H1 (cell line): ENCODE data around the gene HEATR9. TPM values are rescaled to one million over a fixed set of nuclear protein-coding genes. Genes with fewer than 3 reads are reported as not detected.

Experiments used
- CTCF ChIA-PET: fragments of 300-600 bp; sonication (Branson Sonifier 250); formaldehyde crosslinking; loops from one replicate; lab custom pipeline; 2021; ENCODE audit not compliant: partially characterized antibody; lab: Charles Lee
- POLR2A ChIA-PET: fragments of 300-600 bp; sonication (Branson Sonifier 250); formaldehyde crosslinking; loops from one replicate; lab custom pipeline; 2021; ENCODE audit warnings: inconsistent platforms; ENCODE audit not compliant: partially characterized antibody; lab: Charles Lee
- DNase-seq, 2 experiments: peaks; one replicate each; pipeline versions ENCODE4 v3.0.0 to v3.0.0-alpha.2; 2010 to 2022; ENCODE audit warnings: low spot score in 2 of 2, low read depth in 1 of 2, mixed read lengths in 1 of 2
- FAIRE-seq: peaks from 2 replicates; lab custom pipeline; 2011; peaks lifted over from hg19 to GRCh38; lab: Jason Lieb, UNC
- H2AFZ ChIP-seq: 2 replicates; pipeline ENCODE4 v1.8.1; 2012; ENCODE audit warnings: low read length, inconsistent platforms
- H2AK5ac ChIP-seq: 2 replicates; pipeline ENCODE4 v1.6.1; 2013; ENCODE audit warnings: low read depth, low read length
- H2BK120ac ChIP-seq: replicated peaks from 2 replicates; pipeline ENCODE3; 2013; ENCODE audit warnings: low read depth, low read length, inconsistent platforms
- H2BK12ac ChIP-seq: 2 replicates; pipeline ENCODE4 v1.6.1; 2013; ENCODE audit warnings: low read depth, low read length
- H2BK15ac ChIP-seq: 2 replicates; pipeline ENCODE4 v1.6.1; 2013; ENCODE audit warnings: low read length
- H2BK20ac ChIP-seq: 2 replicates; pipeline ENCODE4 v1.6.1; 2013; ENCODE audit warnings: low read length
- H2BK5ac ChIP-seq: 2 replicates; pipeline ENCODE4 v1.6.1; 2013; ENCODE audit warnings: low read depth, low read length
- H3K14ac ChIP-seq: 2 replicates; pipeline ENCODE4 v1.6.1; 2013; ENCODE audit warnings: inconsistent platforms; ENCODE audit not compliant: insufficient read length
- H3K18ac ChIP-seq: 2 replicates; pipeline ENCODE4 v1.6.1; 2013; ENCODE audit warnings: low read length; ENCODE audit errors: extremely low read depth
- H3K23ac ChIP-seq: 2 replicates; pipeline ENCODE4 v1.6.1; 2013; ENCODE audit warnings: inconsistent platforms; ENCODE audit not compliant: insufficient read length
- H3K23me2 ChIP-seq: 2 replicates; pipeline ENCODE4 v1.6.1; 2013; ENCODE audit warnings: low read depth, low read length
- H3K27ac ChIP-seq: 2 replicates; pipeline ENCODE4 v1.6.1; 2011; ENCODE audit warnings: low read depth, low read length, inconsistent platforms
- H3K27me3 ChIP-seq, 4 experiments: replicated peaks in 1 of 4; 1 replicate in 1 of 4; 2 replicates in 3 of 4; pipeline versions ENCODE4 v1.6.1 to v1.8.1; 2011 to 2013; ENCODE audit warnings: low read length in 3 of 4, mild to moderate bottlenecking in 3 of 4, inconsistent platforms in 2 of 4, mixed read lengths in 2 of 4, moderate library complexity in 1 of 4; ENCODE audit not compliant: control insufficient read depth in 3 of 4, insufficient read depth in 3 of 4; ENCODE audit errors: extremely low read depth in 1 of 4
- H3K36me3 ChIP-seq, 4 experiments: 2 replicates each; pipeline versions ENCODE4 v1.6.1 to v1.8.1; 2011 to 2013; ENCODE audit warnings: mild to moderate bottlenecking in 4 of 4, low read length in 3 of 4, moderate library complexity in 2 of 4, control low read depth in 1 of 4, inconsistent platforms in 1 of 4; ENCODE audit not compliant: insufficient read depth in 4 of 4, control insufficient read depth in 2 of 4
- H3K4ac ChIP-seq: replicated peaks from 2 replicates; pipeline ENCODE3; 2013; ENCODE audit warnings: low read length, low read depth, mixed read lengths, inconsistent platforms; ENCODE audit not compliant: insufficient read length
- H3K4me1 ChIP-seq, 4 experiments: replicated peaks in 1 of 4; 1 replicate in 1 of 4; 2 replicates in 3 of 4; pipeline versions ENCODE4 v1.6.1 to v1.8.1; 2011 to 2013; ENCODE audit warnings: low read length in 3 of 4, inconsistent platforms in 2 of 4, mixed read lengths in 1 of 4; ENCODE audit not compliant: insufficient read depth in 4 of 4, control insufficient read depth in 3 of 4
- H3K4me2 ChIP-seq, 2 experiments: 2 replicates each; pipeline versions ENCODE4 v1.6.1 to v1.8.1; 2011 to 2013; ENCODE audit warnings: low read depth in 2 of 2, low read length in 2 of 2, control low read depth in 1 of 2, inconsistent platforms in 1 of 2, mild to moderate bottlenecking in 1 of 2; ENCODE audit not compliant: insufficient read depth in 1 of 2
- H3K4me3 ChIP-seq, 4 experiments: fragments of 200-600, 300-600 bp in 1 of 4; sonication (generic), shearing (Covaris generic), sonication (Bioruptor Twin) in 1 of 4; 2 replicates each; pipeline versions ENCODE4 v1.5.1 to v1.8.1; 2011 to 2016; ENCODE audit warnings: low read length in 4 of 4, low read depth in 3 of 4, control low read depth in 2 of 4, inconsistent platforms in 2 of 4, mild to moderate bottlenecking in 2 of 4, mixed read lengths in 1 of 4, moderate library complexity in 1 of 4; ENCODE audit not compliant: insufficient read depth in 2 of 4; ENCODE audit errors: extremely low read depth in 1 of 4
- H3K56ac ChIP-seq: replicated peaks from 2 replicates; pipeline ENCODE3; 2013; ENCODE audit warnings: low read depth, mild to moderate bottlenecking, mixed read lengths, low read length, inconsistent platforms; ENCODE audit not compliant: insufficient read length
- H3K79me1 ChIP-seq: 2 replicates; pipeline ENCODE4 v1.6.1; 2013; ENCODE audit warnings: low read depth, low read length, control low read depth
- H3K79me2 ChIP-seq, 2 experiments: 2 replicates each; pipeline versions ENCODE4 v1.6.1 to v1.8.1; 2012 to 2013; ENCODE audit warnings: low read length in 2 of 2, mild to moderate bottlenecking in 2 of 2, inconsistent platforms in 1 of 2; ENCODE audit not compliant: insufficient read depth in 2 of 2, control insufficient read depth in 1 of 2
- H3K9ac ChIP-seq, 4 experiments: replicated peaks in 1 of 4; 1 replicate in 1 of 4; 2 replicates in 3 of 4; pipeline versions ENCODE4 v1.6.1 to v1.8.1; 2011 to 2013; ENCODE audit warnings: low read depth in 3 of 4, low read length in 3 of 4, control low read depth in 2 of 4, mild to moderate bottlenecking in 2 of 4, moderate library complexity in 2 of 4, inconsistent platforms in 1 of 4; ENCODE audit errors: extremely low read depth in 1 of 4
- H3K9me3 ChIP-seq, 2 experiments: 2 replicates each; pipeline versions ENCODE4 v1.6.1 to v1.8.1; 2012 to 2013; ENCODE audit warnings: mild to moderate bottlenecking in 2 of 2, moderate library complexity in 2 of 2, control low read depth in 1 of 2, inconsistent platforms in 1 of 2, low read depth in 1 of 2, low read length in 1 of 2, mixed read lengths in 1 of 2; ENCODE audit not compliant: insufficient read depth in 2 of 2
- H4K20me1 ChIP-seq, 2 experiments: replicated peaks in 1 of 2; 2 replicates each; pipeline versions ENCODE3 to v1.8.1; 2011 to 2013; ENCODE audit warnings: inconsistent platforms in 2 of 2, low read length in 2 of 2, mild to moderate bottlenecking in 1 of 2; ENCODE audit not compliant: insufficient read depth in 2 of 2, control insufficient read depth in 1 of 2
- H4K5ac ChIP-seq: 2 replicates; pipeline ENCODE4 v1.6.1; 2013; ENCODE audit warnings: low read length, low read depth, mixed read lengths, inconsistent platforms; ENCODE audit not compliant: insufficient read length
- H4K8ac ChIP-seq: 2 replicates; pipeline ENCODE4 v1.8.0; 2013; ENCODE audit warnings: mild to moderate bottlenecking, moderate library complexity, low read length, inconsistent platforms; ENCODE audit not compliant: insufficient read depth; ENCODE audit errors: extremely low read depth
- H4K91ac ChIP-seq: replicated peaks from 2 replicates; pipeline ENCODE3; 2013; ENCODE audit warnings: low read length, mixed read lengths, inconsistent platforms; ENCODE audit not compliant: insufficient read length
- FOSL1 ChIP-seq: IDR thresholded peaks from 2 replicates; pipeline ENCODE4 v1.6.1; 2011; ENCODE audit warnings: mild to moderate bottlenecking, low read depth, low read length, moderate library complexity; ENCODE audit not compliant: insufficient read depth
- RFX5 ChIP-seq: IDR thresholded peaks from 2 replicates; pipeline ENCODE4 v1.6.1; 2011; ENCODE audit warnings: low read depth, low read length, improper control_type of control experiment, borderline replicate concordance
- WGBS, 2 experiments: shearing (Covaris generic) in 1 of 2; methylation state at CpG; one replicate each; pipeline versions ENCODE4 v1.1.6 to v1.1.7; 2013 to 2015; ENCODE audit warnings: low lambda C conversion rate in 2 of 2, mixed read lengths in 2 of 2, inconsistent platforms in 1 of 2, low coverage in 1 of 2, missing lambda C conversion rate in 1 of 2; ENCODE audit not compliant: insufficient replicate concordance in 2 of 2, insufficient coverage in 1 of 2, insufficient read length in 1 of 2; ENCODE audit errors: extremely low coverage in 1 of 2, missing lambda C conversion rate in 1 of 2; 5-methylcytosine and 5-hydroxymethylcytosine counted together
- polyA plus RNA-seq, 7 experiments: library from polyadenylated mRNA; depleted of rRNA in 3 of 7; stranded (reverse) in 5 of 7; unstranded in 2 of 7; fragments of >200 nt in 5 of 7; fragments of 200-250 nt in 2 of 7; gene quantifications; 1 replicate in 5 of 7; 2 replicates in 1 of 7; 4 replicates in 1 of 7; pipeline versions ENCODE4 v1.2.1 to v1.2.3, GENCODE V29; 2011 to 2013; ENCODE audit warnings: missing spikeins in 2 of 7, mixed read lengths in 2 of 7
- total RNA-seq: library from RNA; stranded (reverse); fragmentation: NEBNext Ultra II Directional; extraction: Animal tissue kit (Norgen Biotek cat#: 25700); gene quantifications from 2 replicates; pipeline ENCODE4 v1.2.1, GENCODE V29; 2021

HEATR9 gene
- total and polyA plus RNA-seq, 2 of the 8 experiments (the other 6 are each of a cell fraction or from before 2014, with no cell fraction given) = not detected

- WGBS, 2 experiments = 97% methylated on average over 7 of the region's 7 CpGs; no CpG with 5 or more reads in 1 of the 2 experiments
- TF ChIP-seq FOSL1 (no peak), RFX5 (no peak)
Measured at GRCh38 chr17:35864853-35865252, 3.8 kb downstream of the HEATR9 start.

More at GRCh38 chr17:35864853-35865252, 3.8 kb downstream of the HEATR9 start:
- H2BK12ac ChIP-seq = no peak overlapping the region
- H3K79me2 ChIP-seq = no peaks in the 10 kb centered on the region
- no peaks in the 10 kb centered on the region for H3K79me1 ChIP-seq
- no peak overlapping the region for H3K9ac ChIP-seq
- H4K91ac ChIP-seq = no peak overlapping the region
- H4K5ac ChIP-seq = no peak overlapping the region
- H2AK5ac ChIP-seq = no peak overlapping the region
- no peak overlapping the region for H3K4me3 ChIP-seq
- POLR2A ChIA-PET = interaction anchor here (0.7 to 3.1 kb wide), 7 partner anchors 9 to 56 kb away, joined by 3 to 13 read pairs (median 3); partner anchors contain the start of gene TAF15
- no peaks in the 10 kb centered on the region for H3K4me1 ChIP-seq
- no peaks in the 10 kb centered on the region for H3K23me2 ChIP-seq
- H3K18ac ChIP-seq = no peak overlapping the region
- H3K4me2 ChIP-seq = no peak overlapping the region
- H2BK20ac ChIP-seq = no peak overlapping the region
- no peak overlapping the region for H3K27ac ChIP-seq
- H3K4ac ChIP-seq = no peak overlapping the region
- no peak overlapping the region for H2AFZ ChIP-seq
- no peaks in the 10 kb centered on the region; a peak in 1 of 7 replicates for H3K27me3 ChIP-seq
- no peak overlapping the region for H4K8ac ChIP-seq
- H3K23ac ChIP-seq = no peak overlapping the region
- CTCF ChIA-PET = interaction anchor here (2.5 kb wide), 1 partner anchor 15 kb away, joined by 6 read pairs; no protein-coding TSS in a partner anchor
- no peak overlapping the region for H2BK15ac ChIP-seq
- H2BK120ac ChIP-seq = no peak overlapping the region
- H4K20me1 ChIP-seq = peaks cover 0 to 2% of the 10 kb centered on the region in 2 experiments
- no peaks in the 10 kb centered on the region for H3K9me3 ChIP-seq
- H3K56ac ChIP-seq = no peak overlapping the region
- no peak overlapping the region for H2BK5ac ChIP-seq
- H3K14ac ChIP-seq = no peak overlapping the region
- no peaks in the 10 kb centered on the region for H3K36me3 ChIP-seq
- DNase-seq = no peak
- FAIRE-seq = no peak
